H1 (cell line): Measurements from ENCODE around the gene DMPK.

ENCODE experiments used
- BCL11A ChIP-seq, 2 experiments: IDR thresholded peaks; one replicate each; pipeline ENCODE4 v1.6.1; 2011; ENCODE audit warnings: low read depth in 2 of 2, low read length in 2 of 2, mild to moderate bottlenecking in 2 of 2
- BRCA1 ChIP-seq: IDR thresholded peaks from 2 replicates; pipeline ENCODE4 v1.6.1; 2012; ENCODE audit warnings: low read depth, low read length, improper control_type of control experiment
- CREB1 ChIP-seq: IDR thresholded peaks from 2 replicates; pipeline ENCODE4 v1.6.1; 2012; ENCODE audit warnings: inconsistent platforms
- CTCF ChIP-seq, 3 experiments: IDR thresholded peaks; 1 replicate in 2 of 3; 2 replicates in 1 of 3; pipeline versions ENCODE4 v1.5.1 to v1.6.1; 2011; ENCODE audit warnings: low read length in 3 of 3, mild to moderate bottlenecking in 3 of 3, inconsistent platforms in 2 of 3, low read depth in 1 of 3, moderate library complexity in 1 of 3; ENCODE audit not compliant: insufficient read depth in 1 of 3; ENCODE audit errors: control extremely low read depth in 1 of 3
- EGR1 ChIP-seq: IDR thresholded peaks from 2 replicates; pipeline ENCODE4 v1.6.1; 2011; ENCODE audit warnings: low read depth, low read length, borderline replicate concordance
- GABPA ChIP-seq: IDR thresholded peaks from 2 replicates; pipeline ENCODE4 v1.6.1; 2011; ENCODE audit warnings: mild to moderate bottlenecking, low read length, moderate library complexity, borderline replicate concordance; ENCODE audit not compliant: insufficient read depth
- HDAC6 ChIP-seq: IDR thresholded peaks from one replicate; pipeline ENCODE4 v1.7.1; 2012; ENCODE audit warnings: low read depth, mild to moderate bottlenecking, inconsistent platforms, low read length, moderate library complexity
- NRF1 ChIP-seq: IDR thresholded peaks from 2 replicates; pipeline ENCODE4 v1.6.1; 2011; ENCODE audit warnings: mild to moderate bottlenecking, low read depth, low read length, improper control_type of control experiment
- TF ChIP-seq, protein P1 (sequence below): IDR thresholded peaks from 2 replicates; pipeline ENCODE4 v1.6.1; 2011; ENCODE audit warnings: low read depth, mild to moderate bottlenecking, low read length; ENCODE audit not compliant: insufficient read depth

DNA sequence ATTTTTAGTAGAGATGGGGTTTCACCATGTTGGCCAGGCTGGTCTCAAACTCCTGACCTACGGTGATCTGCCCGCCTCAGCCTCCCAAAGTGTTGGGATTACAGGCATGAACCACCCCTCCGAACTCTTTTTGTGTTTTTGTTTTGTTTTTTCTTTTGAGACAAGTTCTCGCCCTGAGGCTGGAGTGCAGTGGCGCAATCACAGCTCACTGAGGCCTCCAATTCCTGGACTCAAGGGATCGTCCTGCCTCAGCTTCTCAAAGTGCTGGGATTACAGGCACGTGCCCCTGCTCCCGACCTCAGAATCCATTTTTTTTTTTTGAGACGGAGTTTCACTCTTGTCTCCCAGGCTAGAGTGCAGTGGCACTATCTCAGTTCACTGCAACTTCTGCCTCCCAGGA lies 24.6 kb downstream of the DMPK start:
- TF ChIP-seq GABPA (no peak), BCL11A (IDR thresholded peaks at IDR 0.05; ENCODE audit: low read depth in 2 of 2, low read length in 2 of 2) (no peak), CTCF (IDR thresholded peaks at IDR 0.05; ENCODE audit: control extremely low read depth in 1 of 3, insufficient read depth in 1 of 3, low read depth in 1 of 3, low read length in 3 of 3) (no peak), HDAC6 (no peak), NRF1 (no peak), CREB1 (no peak), BRCA1 (no peak), EGR1 (no peak)
- TF ChIP-seq, protein P1, sequence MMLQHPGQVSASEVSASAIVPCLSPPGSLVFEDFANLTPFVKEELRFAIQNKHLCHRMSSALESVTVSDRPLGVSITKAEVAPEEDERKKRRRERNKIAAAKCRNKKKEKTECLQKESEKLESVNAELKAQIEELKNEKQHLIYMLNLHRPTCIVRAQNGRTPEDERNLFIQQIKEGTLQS, result no peak
